Heart right ventricle (tissue), 16 donors: Measurements from ENCODE around the gene NAV3. TPM values are rescaled to one million over a fixed set of nuclear protein-coding genes. Genes with fewer than 3 reads are reported as not detected.

Experiments
- ATAC-seq, 8 donors: fragments of 200-7000 bp; cut with Tn5 transposase; one replicate each; pipeline ENCODE4 v1.9.1; 2020; ENCODE audit warnings: mild to moderate bottlenecking in 8 of 8, moderate library complexity in 8 of 8, moderate number of reproducible peaks in 1 of 8
- DNase-seq, 2 donors: peaks; one replicate each; pipeline ENCODE4 v3.0.0-alpha.2; 2020
- H3K27ac ChIP-seq, 10 donors: fragments of 200-600 bp; sonication (generic) in 2 of 10; one replicate each; pipeline versions ENCODE4 v1.5.0 to v1.8.0; 2020 to 2022; ENCODE audit warnings: mild to moderate bottlenecking in 3 of 10
- H3K27me3 ChIP-seq, 7 donors: fragments of 200-600 bp; one replicate each; pipeline ENCODE4 v1.8.0; 2021 to 2022; ENCODE audit warnings: mild to moderate bottlenecking in 2 of 7
- H3K36me3 ChIP-seq, 9 donors: fragments of 200-600 bp; sonication (generic) in 1 of 9; one replicate each; pipeline versions ENCODE4 v1.5.0 to v1.8.0; 2020 to 2022; ENCODE audit warnings: mild to moderate bottlenecking in 2 of 9
- H3K4me1 ChIP-seq, 9 donors: fragments of 200-600 bp; sonication (generic) in 1 of 9; one replicate each; pipeline versions ENCODE4 v1.5.0 to v1.8.0; 2020 to 2022; ENCODE audit warnings: mild to moderate bottlenecking in 4 of 9
- H3K4me3 ChIP-seq, 10 donors: fragments of 200-600 bp; sonication (generic) in 2 of 10; one replicate each; pipeline versions ENCODE4 v1.5.0 to v1.8.0; 2020 to 2022; ENCODE audit warnings: mild to moderate bottlenecking in 7 of 10, moderate library complexity in 2 of 10
- H3K9me3 ChIP-seq, 11 donors: fragments of 200-600 bp in 10 of 11; sonication (generic) in 2 of 11; one replicate each; pipeline versions ENCODE4 v1.5.0 to v1.8.0; 2013 to 2022; ENCODE audit warnings: mild to moderate bottlenecking in 2 of 11, control low read depth in 1 of 11, moderate library complexity in 1 of 11
- WGBS, 2 donors: extraction: QIAGEN DNeasy Blood & Tissue Kit; methylation state at CpG; one replicate each; pipeline ENCODE4 v1.1.7; 2013; ENCODE audit warnings: inconsistent platforms in 1 of 2; 5-methylcytosine and 5-hydroxymethylcytosine counted together
- intact Hi-C, 10 donors: fragments of 100-400 bp; cut with DNase I; formaldehyde crosslinking; loops; one replicate each; pipeline versions ENCODE4 v1.11.1 to v1.14.2; 2022
- polyA plus RNA-seq, 2 donors: library from polyadenylated mRNA; stranded (reverse); fragments of 200-250 nt; gene quantifications; one replicate each; pipeline ENCODE4 v1.2.3, GENCODE V29; 2013
- total RNA-seq, 10 donors: library from RNA; stranded (reverse); fragmentation: NEBNext Ultra II Directional in 3 of 10; extraction: Animal tissue kit (Norgen Biotek cat#: 25700) in 3 of 10; gene quantifications; one replicate each; pipeline versions ENCODE4 v1.2.1 to v1.2.4, GENCODE V29; 2021 to 2023
- TF ChIP-seq, protein P1 (sequence below), 9 donors: fragments of 200-600 bp; sonication (generic) in 2 of 9; IDR thresholded peaks; one replicate each; pipeline versions ENCODE4 v1.5.0 to v1.8.0; 2021 to 2022; ENCODE audit warnings: antibody characterized with exemption in 9 of 9, mild to moderate bottlenecking in 5 of 9, moderate library complexity in 1 of 9
- donor health status: Arrhythmogenic right ventricular cardiomyopathy.
- donor health status: ischemic (EF 13 %, LVEDD 7.1; RV severe dilation, severe dysfunction).
- donor health status: healthy with polysubstance abuse.
- donor health status: DM: no; HTN: yes; CAD: no.
- donor health status: DM: no; HTN: no; CAD: no.
- donor health status: ischemic (EF 25% LVEDD 6.9; RV normal size, moderate dysfunction).
- donor health status: ischemic (EF 25% LVEDD 5.7; RV mildly dilated, moderate dysfunction).
- donor health status: healthy.
- donor health status: DM: yes; HTN: yes; CAD: no.
- donor health status: Ischemic cardiomyopathy.
- donor health status: ischemic (EF 35%, LVEDD 5.7; RV mildly dilated, moderate dysfunction).
- donor health status: nonischemic (EF 11% LVEDD 7.7; RV severe dilation, severe dysfunction).
- donor health status: DM: yes; HTN: yes; CAD: no.
- donor health status: PGD.
- donor health status: ischemic (EF 29% LVEDD 5.4; RV normal size, mild dysfunction).
- donor health status: nonischemic (EF 23%, LVEDD 6.1; RV moderate dilation, normal function).

Gene NAV3
- total and polyA plus RNA-seq, 12 donors, result 0.91 to 7.6 (median 4.6) TPM

DNA sequence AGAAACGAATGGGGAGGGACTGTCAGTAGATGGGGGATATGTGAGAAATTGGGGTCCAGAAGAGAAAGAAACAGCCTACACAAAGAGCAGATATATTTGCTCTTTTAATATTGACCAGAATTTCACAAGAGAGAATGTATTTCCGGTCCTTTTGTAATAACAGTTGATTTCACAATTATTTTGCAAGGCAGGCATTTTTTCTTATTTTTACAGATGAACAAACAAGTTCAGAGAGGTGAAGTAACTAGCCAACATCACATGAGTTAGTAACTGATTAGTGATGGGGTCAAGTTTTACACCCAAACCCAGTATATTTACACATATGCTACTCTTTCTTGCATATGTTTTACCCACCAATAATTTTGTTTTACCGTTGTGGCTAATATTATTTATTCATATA is 188.2 kb downstream of the NAV3 start:
- Histone ChIP-seq H3K4me3 (no peak overlapping the region), H3K36me3 (no peaks in the 10 kb centered on the region), H3K27me3 (no peaks in the 10 kb centered on the region), H3K9me3 (no peaks in the 10 kb centered on the region), H3K27ac (peak overlapping the region in 1 of 10 donors; percentile 33), H3K4me1 (no peaks in the 10 kb centered on the region)
- intact Hi-C loops, result no loop called here
- DNase-seq, result no peak
- ATAC-seq, result no peak
- TF ChIP-seq, protein P1, sequence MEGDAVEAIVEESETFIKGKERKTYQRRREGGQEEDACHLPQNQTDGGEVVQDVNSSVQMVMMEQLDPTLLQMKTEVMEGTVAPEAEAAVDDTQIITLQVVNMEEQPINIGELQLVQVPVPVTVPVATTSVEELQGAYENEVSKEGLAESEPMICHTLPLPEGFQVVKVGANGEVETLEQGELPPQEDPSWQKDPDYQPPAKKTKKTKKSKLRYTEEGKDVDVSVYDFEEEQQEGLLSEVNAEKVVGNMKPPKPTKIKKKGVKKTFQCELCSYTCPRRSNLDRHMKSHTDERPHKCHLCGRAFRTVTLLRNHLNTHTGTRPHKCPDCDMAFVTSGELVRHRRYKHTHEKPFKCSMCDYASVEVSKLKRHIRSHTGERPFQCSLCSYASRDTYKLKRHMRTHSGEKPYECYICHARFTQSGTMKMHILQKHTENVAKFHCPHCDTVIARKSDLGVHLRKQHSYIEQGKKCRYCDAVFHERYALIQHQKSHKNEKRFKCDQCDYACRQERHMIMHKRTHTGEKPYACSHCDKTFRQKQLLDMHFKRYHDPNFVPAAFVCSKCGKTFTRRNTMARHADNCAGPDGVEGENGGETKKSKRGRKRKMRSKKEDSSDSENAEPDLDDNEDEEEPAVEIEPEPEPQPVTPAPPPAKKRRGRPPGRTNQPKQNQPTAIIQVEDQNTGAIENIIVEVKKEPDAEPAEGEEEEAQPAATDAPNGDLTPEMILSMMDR (IDR thresholded peaks at IDR 0.05), result no peak
- WGBS, 2 donors, result 86 to 89% methylated on average over 3 of the region's 3 CpGs

DNA sequence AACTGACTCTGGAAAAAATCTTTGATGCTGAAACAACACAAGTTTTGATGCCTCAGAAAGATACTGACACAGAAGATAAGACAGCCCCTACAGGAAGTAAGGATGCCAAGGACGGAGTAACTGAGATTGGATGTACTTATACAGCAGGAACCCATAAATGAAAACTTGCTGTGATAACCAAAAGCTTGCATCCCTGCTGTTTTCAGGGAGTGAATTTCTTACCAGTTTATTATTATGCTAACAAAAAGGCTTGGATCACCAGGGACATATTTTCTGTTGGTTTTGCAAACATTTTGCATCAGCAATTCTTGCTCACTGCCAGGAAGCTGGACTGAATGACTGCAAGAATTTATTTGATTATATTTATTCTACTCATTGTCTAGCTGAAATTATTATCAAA is 197.7 kb downstream of the NAV3 start:
- intact Hi-C loops, result no loop called here
- Histone ChIP-seq H3K4me1 (peaks cover 0 to 5% (median 0%) of the 10 kb centered on the region in 9 donors), H3K27me3 (no peaks in the 10 kb centered on the region), H3K4me3 (no peak overlapping the region), H3K9me3 (peaks cover 0 to 16% (median 0%) of the 10 kb centered on the region in 11 donors), H3K36me3 (peaks cover 0 to 5% (median 0%) of the 10 kb centered on the region in 9 donors), H3K27ac (no peak overlapping the region)
- 81 to 83% methylated on average over 1 of the region's 1 CpG for WGBS, 2 donors
- ATAC-seq, result no peak
- DNase-seq, result no peak
- TF ChIP-seq, protein P1 (IDR thresholded peaks at IDR 0.05), result no peak

DNA sequence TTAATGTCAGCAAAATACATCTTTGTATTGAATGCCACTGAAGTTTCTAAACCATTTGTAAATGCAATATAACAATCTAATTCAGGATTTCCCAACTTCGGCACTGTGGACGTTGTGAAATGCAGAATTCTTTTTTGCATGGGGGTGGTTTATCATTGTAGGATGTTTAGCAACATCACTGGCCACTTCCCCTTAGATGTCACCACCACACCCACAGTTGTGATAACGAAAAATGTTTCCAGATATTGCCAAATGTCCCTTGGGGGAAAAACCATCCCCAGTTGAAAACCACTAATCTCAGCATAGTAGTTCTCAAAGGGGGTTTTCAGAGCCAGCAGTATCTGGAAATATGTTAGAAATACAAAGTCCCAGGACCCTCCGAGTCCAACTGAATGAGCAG is 203.3 kb downstream of the NAV3 start:
- TF ChIP-seq, protein P1 (IDR thresholded peaks at IDR 0.05), result no peak
- intact Hi-C loops, result no loop called here
- no peak overlapping the region for H3K4me3 ChIP-seq
- H3K4me1 ChIP-seq, result peaks cover 0 to 18% (median 0%) of the 10 kb centered on the region in 9 donors
- no peaks in the 10 kb centered on the region for H3K27me3 ChIP-seq
- H3K27ac ChIP-seq, result peak overlapping the region in 1 of 10 donors; percentile 46
- no peak for DNase-seq
- 41 to 53% methylated on average over 4 of the region's 4 CpGs for WGBS, 2 donors
- ATAC-seq, result peak in 2 of 8 donors; percentile 16 to 84
- peaks cover 0 to 3% (median 0%) of the 10 kb centered on the region in 11 donors for H3K9me3 ChIP-seq
- no peaks in the 10 kb centered on the region for H3K36me3 ChIP-seq

DNA sequence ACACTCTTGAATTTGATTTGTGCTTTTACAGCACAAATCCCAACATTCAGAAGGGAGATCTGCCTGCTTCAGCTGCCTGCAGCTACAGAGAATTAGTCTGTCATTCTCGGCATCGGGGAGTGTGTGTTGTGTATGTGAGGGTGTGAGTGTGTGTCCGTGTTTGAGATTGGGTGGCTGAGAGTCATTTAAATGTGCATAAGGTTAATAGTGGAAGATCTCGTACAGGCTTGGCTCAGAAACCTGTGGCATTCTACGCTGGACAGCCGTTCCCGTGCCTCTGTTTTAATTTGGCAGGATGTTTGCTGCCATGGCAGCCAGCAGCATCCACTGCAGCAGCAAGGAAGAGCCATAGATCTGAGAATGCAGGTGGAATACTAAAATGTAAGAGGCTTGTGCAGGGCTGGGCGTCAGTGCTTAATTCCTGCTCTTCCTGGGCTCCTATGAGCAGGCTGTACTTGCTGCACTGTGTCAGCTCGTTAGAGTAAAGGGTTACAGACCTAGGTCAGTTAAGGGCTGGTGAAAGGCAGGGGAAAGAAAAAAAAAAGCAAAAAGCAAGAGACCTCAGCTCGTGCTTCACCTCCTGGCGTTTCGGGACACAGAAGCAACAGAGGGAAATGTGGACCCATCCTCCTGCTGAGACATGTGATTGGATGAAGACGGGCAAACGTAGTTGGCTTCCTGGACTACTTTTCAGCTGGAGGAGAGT is 205.4 kb downstream of the NAV3 start:
- Histone ChIP-seq H3K36me3 (no peaks in the 10 kb centered on the region), H3K4me1 (peaks cover 0 to 18% (median 0%) of the 10 kb centered on the region in 9 donors), H3K9me3 (peaks cover 0 to under 1% (median 0%) of the 10 kb centered on the region in 11 donors), H3K27ac (no peak overlapping the region), H3K4me3 (peak overlapping the region in 4 of 10 donors; percentile 14 to 22 (median 20)), H3K27me3 (no peaks in the 10 kb centered on the region)
- ATAC-seq (peak in 5 of 8 donors; percentile 11 to 51 (median 35)), DNase-seq (no peak)
- WGBS, 2 donors, result 47 to 54% methylated on average over 14 of the region's 14 CpGs
- intact Hi-C loops, result no loop called here
- TF ChIP-seq, protein P1 (IDR thresholded peaks at IDR 0.05), result no peak
